GM12878 (cell line): ENCODE measurements around the gene CD244.

Experiments used
- EED ChIP-seq: sonication (generic); IDR thresholded peaks from 2 replicates; pipeline ENCODE4 v1.6.1; 2016; ENCODE audit warnings: antibody characterized with exemption, low read depth
- EP300 ChIP-seq, 2 experiments: fragments of 150-350 bp in 1 of 2; IDR thresholded peaks; 2 replicates each; pipeline ENCODE4 v1.6.1; 2011 to 2012; ENCODE audit warnings: low read depth in 2 of 2, low read length in 2 of 2, borderline replicate concordance in 1 of 2, improper control_type of control experiment in 1 of 2, inconsistent platforms in 1 of 2; ENCODE audit not compliant: control insufficient read depth in 1 of 2
- ETV6 ChIP-seq, 2 experiments: fragments of 450-650 bp in 1 of 2; IDR thresholded peaks in 1 of 2; conservative IDR thresholded peaks in 1 of 2; 2 replicates each; pipeline ENCODE4 v1.6.1; 2014; ENCODE audit warnings: antibody characterized with exemption in 1 of 2, borderline replicate concordance in 1 of 2, low read depth in 1 of 2, mild to moderate bottlenecking in 1 of 2, moderate library complexity in 1 of 2
- HDAC6 ChIP-seq: fragments of 200-600 bp; sonication (generic); IDR thresholded peaks from one replicate; pipeline ENCODE4 v1.8.0; 2017; ENCODE audit warnings: antibody characterized with exemption; ENCODE audit not compliant: unreplicated experiment
- LARP7 ChIP-seq: fragments of 450-650 bp; IDR thresholded peaks from 2 replicates; pipeline ENCODE4 v1.6.1; 2017; ENCODE audit warnings: mild to moderate bottlenecking
- SMAD1 ChIP-seq: fragments of 450-650 bp; IDR thresholded peaks from 2 replicates; pipeline ENCODE4 v1.6.1; 2018; ENCODE audit warnings: mild to moderate bottlenecking, low read depth; ENCODE audit not compliant: partially characterized antibody
- SREBF2 ChIP-seq: IDR thresholded peaks from 2 replicates; pipeline ENCODE4 v1.6.1; 2012; ENCODE audit warnings: mild to moderate bottlenecking, low read length
- STAT1 ChIP-seq: fragments of 450-650 bp; conservative IDR thresholded peaks from 2 replicates; pipeline ENCODE4 v1.6.1; 2014; ENCODE audit warnings: antibody characterized with exemption, mild to moderate bottlenecking
- TF ChIP-seq, protein P1 (sequence below), 3 experiments: IDR thresholded peaks in 2 of 3; conservative IDR thresholded peaks in 1 of 3; 2 replicates each; pipeline ENCODE4 v1.5.1; 2011; ENCODE audit warnings: low read depth in 3 of 3, low read length in 3 of 3, mild to moderate bottlenecking in 3 of 3, control low read depth in 2 of 3, moderate library complexity in 2 of 3, inconsistent platforms in 1 of 3, mixed read lengths in 1 of 3; ENCODE audit not compliant: control insufficient read depth in 2 of 3, insufficient read depth in 1 of 3; ENCODE audit errors: extremely low read depth in 1 of 3
- TF ChIP-seq, protein P2 (sequence below): fragments of 450-650 bp; formaldehyde crosslinking; IDR thresholded peaks from 2 replicates; pipeline ENCODE4 v1.4.0; 2020; ENCODE audit warnings: mild to moderate bottlenecking, moderate library complexity
- TF ChIP-seq, protein P3 (sequence below): IDR thresholded peaks from 2 replicates; pipeline ENCODE4 v1.6.1; 2012; ENCODE audit warnings: low read length, inconsistent platforms

DNA sequence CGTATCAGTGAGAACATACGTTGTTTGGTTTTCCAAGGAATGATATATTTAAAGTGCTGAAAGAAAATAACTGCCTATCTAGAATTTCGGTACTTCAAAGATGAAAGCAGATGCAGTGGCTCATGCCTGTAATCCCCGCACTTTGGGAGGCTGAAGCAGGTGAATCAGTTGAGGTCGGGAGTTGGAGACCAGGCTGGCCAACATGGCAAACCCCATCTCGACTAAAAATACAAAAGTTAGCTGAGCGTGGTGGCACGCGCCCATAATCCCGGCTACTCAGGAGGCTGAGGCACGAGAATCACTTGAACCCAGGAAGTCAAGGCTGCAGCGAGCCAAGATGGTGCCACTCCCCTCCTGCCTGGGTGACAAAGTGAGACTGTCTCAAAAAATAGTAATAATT, 16.4 kb downstream of the CD244 start:
- TF ChIP-seq, protein P1, sequence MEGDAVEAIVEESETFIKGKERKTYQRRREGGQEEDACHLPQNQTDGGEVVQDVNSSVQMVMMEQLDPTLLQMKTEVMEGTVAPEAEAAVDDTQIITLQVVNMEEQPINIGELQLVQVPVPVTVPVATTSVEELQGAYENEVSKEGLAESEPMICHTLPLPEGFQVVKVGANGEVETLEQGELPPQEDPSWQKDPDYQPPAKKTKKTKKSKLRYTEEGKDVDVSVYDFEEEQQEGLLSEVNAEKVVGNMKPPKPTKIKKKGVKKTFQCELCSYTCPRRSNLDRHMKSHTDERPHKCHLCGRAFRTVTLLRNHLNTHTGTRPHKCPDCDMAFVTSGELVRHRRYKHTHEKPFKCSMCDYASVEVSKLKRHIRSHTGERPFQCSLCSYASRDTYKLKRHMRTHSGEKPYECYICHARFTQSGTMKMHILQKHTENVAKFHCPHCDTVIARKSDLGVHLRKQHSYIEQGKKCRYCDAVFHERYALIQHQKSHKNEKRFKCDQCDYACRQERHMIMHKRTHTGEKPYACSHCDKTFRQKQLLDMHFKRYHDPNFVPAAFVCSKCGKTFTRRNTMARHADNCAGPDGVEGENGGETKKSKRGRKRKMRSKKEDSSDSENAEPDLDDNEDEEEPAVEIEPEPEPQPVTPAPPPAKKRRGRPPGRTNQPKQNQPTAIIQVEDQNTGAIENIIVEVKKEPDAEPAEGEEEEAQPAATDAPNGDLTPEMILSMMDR (IDR thresholded peaks at IDR 0.05 in 2 of 3, conservative IDR thresholded peaks at IDR 0.05 in 1 of 3; ENCODE audit: control insufficient read depth in 2 of 3, extremely low read depth in 1 of 3, insufficient read depth in 1 of 3, low read depth in 3 of 3, low read length in 3 of 3), result no peak
- TF ChIP-seq HDAC6 (no peak), SREBF2 (no peak), SMAD1 (no peak), EP300 (IDR thresholded peaks at IDR 0.05; ENCODE audit: borderline replicate concordance in 1 of 2, control insufficient read depth in 1 of 2, low read depth in 2 of 2, low read length in 2 of 2) (no peak), EED (no peak), LARP7 (no peak), STAT1 (no peak), ETV6 (conservative IDR thresholded peaks at IDR 0.05 in 1 of 2, IDR thresholded peaks at IDR 0.05 in 1 of 2; ENCODE audit: borderline replicate concordance in 1 of 2, low read depth in 1 of 2) (no peak)
- TF ChIP-seq, protein P2, sequence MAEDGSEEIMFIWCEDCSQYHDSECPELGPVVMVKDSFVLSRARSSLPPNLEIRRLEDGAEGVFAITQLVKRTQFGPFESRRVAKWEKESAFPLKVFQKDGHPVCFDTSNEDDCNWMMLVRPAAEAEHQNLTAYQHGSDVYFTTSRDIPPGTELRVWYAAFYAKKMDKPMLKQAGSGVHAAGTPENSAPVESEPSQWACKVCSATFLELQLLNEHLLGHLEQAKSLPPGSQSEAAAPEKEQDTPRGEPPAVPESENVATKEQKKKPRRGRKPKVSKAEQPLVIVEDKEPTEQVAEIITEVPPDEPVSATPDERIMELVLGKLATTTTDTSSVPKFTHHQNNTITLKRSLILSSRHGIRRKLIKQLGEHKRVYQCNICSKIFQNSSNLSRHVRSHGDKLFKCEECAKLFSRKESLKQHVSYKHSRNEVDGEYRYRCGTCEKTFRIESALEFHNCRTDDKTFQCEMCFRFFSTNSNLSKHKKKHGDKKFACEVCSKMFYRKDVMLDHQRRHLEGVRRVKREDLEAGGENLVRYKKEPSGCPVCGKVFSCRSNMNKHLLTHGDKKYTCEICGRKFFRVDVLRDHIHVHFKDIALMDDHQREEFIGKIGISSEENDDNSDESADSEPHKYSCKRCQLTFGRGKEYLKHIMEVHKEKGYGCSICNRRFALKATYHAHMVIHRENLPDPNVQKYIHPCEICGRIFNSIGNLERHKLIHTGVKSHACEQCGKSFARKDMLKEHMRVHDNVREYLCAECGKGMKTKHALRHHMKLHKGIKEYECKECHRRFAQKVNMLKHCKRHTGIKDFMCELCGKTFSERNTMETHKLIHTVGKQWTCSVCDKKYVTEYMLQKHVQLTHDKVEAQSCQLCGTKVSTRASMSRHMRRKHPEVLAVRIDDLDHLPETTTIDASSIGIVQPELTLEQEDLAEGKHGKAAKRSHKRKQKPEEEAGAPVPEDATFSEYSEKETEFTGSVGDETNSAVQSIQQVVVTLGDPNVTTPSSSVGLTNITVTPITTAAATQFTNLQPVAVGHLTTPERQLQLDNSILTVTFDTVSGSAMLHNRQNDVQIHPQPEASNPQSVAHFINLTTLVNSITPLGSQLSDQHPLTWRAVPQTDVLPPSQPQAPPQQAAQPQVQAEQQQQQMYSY (CRISPR knock-in tag), result no peak
- TF ChIP-seq, protein P3, sequence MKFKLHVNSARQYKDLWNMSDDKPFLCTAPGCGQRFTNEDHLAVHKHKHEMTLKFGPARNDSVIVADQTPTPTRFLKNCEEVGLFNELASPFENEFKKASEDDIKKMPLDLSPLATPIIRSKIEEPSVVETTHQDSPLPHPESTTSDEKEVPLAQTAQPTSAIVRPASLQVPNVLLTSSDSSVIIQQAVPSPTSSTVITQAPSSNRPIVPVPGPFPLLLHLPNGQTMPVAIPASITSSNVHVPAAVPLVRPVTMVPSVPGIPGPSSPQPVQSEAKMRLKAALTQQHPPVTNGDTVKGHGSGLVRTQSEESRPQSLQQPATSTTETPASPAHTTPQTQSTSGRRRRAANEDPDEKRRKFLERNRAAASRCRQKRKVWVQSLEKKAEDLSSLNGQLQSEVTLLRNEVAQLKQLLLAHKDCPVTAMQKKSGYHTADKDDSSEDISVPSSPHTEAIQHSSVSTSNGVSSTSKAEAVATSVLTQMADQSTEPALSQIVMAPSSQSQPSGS, result no peak
